IMR-90 (cell line): ENCODE data around the gene TUBGCP2. TPM values are rescaled to one million over a fixed set of nuclear protein-coding genes. Genes with fewer than 3 reads are reported as not detected.

Source experiments
- ATAC-seq: fragments of 200-7000 bp; cut with Tn5 transposase; 2 replicates; pipeline ENCODE4 v1.9.1; 2020; ENCODE audit warnings: low read depth, mild to moderate bottlenecking, moderate library complexity
- BruUV-seq: library from RNA; stranded (reverse); fragments of 400-500 nt; replicated peaks from 2 replicates; lab custom pipeline; 2021; lab: Mats Ljungman, UMichigan
- CTCF ChIA-PET: fragments of 300-600 bp; formaldehyde crosslinking; extraction: SDS; loops from one replicate; lab custom pipeline; 2021; ENCODE audit warnings: antibody characterized with exemption; lab: Yijun Ruan, JAX
- POLR2A ChIA-PET: fragments of 300-600 bp; sonication (Branson Sonifier 250); formaldehyde crosslinking; loops from one replicate; lab custom pipeline; 2022; ENCODE audit warnings: antibody characterized with exemption; ENCODE audit not compliant: unreplicated experiment; lab: Charles Lee
- DNase-seq: peaks from one replicate; pipeline ENCODE4 v3.0.0; 2013
- H2AFZ ChIP-seq: replicated peaks from 2 replicates; pipeline ENCODE3; 2013; ENCODE audit warnings: low read length, mild to moderate bottlenecking; ENCODE audit not compliant: poor library complexity
- H2AK5ac ChIP-seq: 2 replicates; pipeline ENCODE4 v1.6.1; 2013; ENCODE audit warnings: low read depth, low read length, inconsistent platforms
- H2AK9ac ChIP-seq: replicated peaks from 2 replicates; pipeline ENCODE3; 2013; ENCODE audit warnings: mild to moderate bottlenecking, low read depth, low read length, moderate library complexity; ENCODE audit not compliant: poor library complexity
- H2BK120ac ChIP-seq: 2 replicates; pipeline ENCODE4 v1.6.1; 2013; ENCODE audit warnings: low read depth, low read length, inconsistent platforms
- H2BK15ac ChIP-seq: 3 replicates; pipeline ENCODE4 v1.6.1; 2013; ENCODE audit warnings: low read depth, low read length, inconsistent platforms
- H2BK20ac ChIP-seq: 2 replicates; pipeline ENCODE4 v1.6.1; 2013; ENCODE audit warnings: low read depth, mild to moderate bottlenecking, inconsistent platforms, low read length, moderate library complexity
- H2BK5ac ChIP-seq: 2 replicates; pipeline ENCODE4 v1.6.1; 2013; ENCODE audit warnings: mild to moderate bottlenecking, low read depth, low read length, inconsistent platforms; ENCODE audit not compliant: poor library complexity, severe bottlenecking
- H3K14ac ChIP-seq: replicated peaks from 2 replicates; pipeline ENCODE4 v1.6.1; 2013; ENCODE audit warnings: low read depth, low read length, inconsistent platforms
- H3K18ac ChIP-seq: 2 replicates; pipeline ENCODE4 v1.6.1; 2013; ENCODE audit warnings: low read depth, low read length, control low read depth
- H3K23ac ChIP-seq: 2 replicates; pipeline ENCODE4 v1.6.1; 2013; ENCODE audit warnings: low read depth, low read length, inconsistent platforms
- H3K27ac ChIP-seq: 2 replicates; pipeline ENCODE4 v1.5.1; 2013; ENCODE audit warnings: mild to moderate bottlenecking, control low read depth, low read length; ENCODE audit not compliant: insufficient read depth
- H3K27me3 ChIP-seq: 2 replicates; pipeline ENCODE4 v1.6.1; 2013; ENCODE audit warnings: low read length; ENCODE audit not compliant: control insufficient read depth, insufficient read depth
- H3K36me3 ChIP-seq: 2 replicates; pipeline ENCODE4 v1.6.1; 2013; ENCODE audit warnings: low read length, mixed read lengths; ENCODE audit not compliant: control insufficient read depth, insufficient read depth
- H3K4ac ChIP-seq: 2 replicates; pipeline ENCODE4 v1.6.1; 2013; ENCODE audit warnings: low read depth, low read length, inconsistent platforms
- H3K4me1 ChIP-seq: 2 replicates; pipeline ENCODE4 v1.6.1; 2013; ENCODE audit warnings: low read length, mixed read lengths; ENCODE audit not compliant: control insufficient read depth, insufficient read depth
- H3K4me2 ChIP-seq: 2 replicates; pipeline ENCODE4 v1.6.1; 2013; ENCODE audit warnings: low read depth, mild to moderate bottlenecking, control low read depth, low read length, moderate library complexity
- H3K4me3 ChIP-seq: 2 replicates; pipeline ENCODE4 v1.5.1; 2013; ENCODE audit warnings: low read depth, mild to moderate bottlenecking, control low read depth, low read length, moderate library complexity; ENCODE audit not compliant: insufficient read depth
- H3K56ac ChIP-seq: 2 replicates; pipeline ENCODE4 v1.6.1; 2013; ENCODE audit warnings: low read length, inconsistent platforms; ENCODE audit not compliant: insufficient read depth; ENCODE audit errors: extremely low read depth
- H3K79me1 ChIP-seq, 2 experiments: 2 replicates each; pipeline ENCODE4 v1.6.1; 2013; ENCODE audit warnings: low read length in 2 of 2, inconsistent platforms in 1 of 2, low read depth in 1 of 2
- H3K9ac ChIP-seq: 2 replicates; pipeline ENCODE4 v1.6.1; 2013; ENCODE audit warnings: low read depth, low read length, control low read depth
- H3K9me1 ChIP-seq: 2 replicates; pipeline ENCODE4 v1.6.1; 2013; ENCODE audit warnings: low read length, inconsistent platforms; ENCODE audit not compliant: insufficient read depth
- H3K9me3 ChIP-seq: 2 replicates; pipeline ENCODE4 v1.6.1; 2013; ENCODE audit warnings: low read length; ENCODE audit not compliant: control insufficient read depth, insufficient read depth
- H4K20me1 ChIP-seq: 2 replicates; pipeline ENCODE4 v1.6.1; 2013; ENCODE audit warnings: low read length, inconsistent platforms; ENCODE audit not compliant: insufficient read depth
- H4K5ac ChIP-seq: 2 replicates; pipeline ENCODE4 v1.6.1; 2013; ENCODE audit warnings: mild to moderate bottlenecking, low read depth, low read length, control low read depth
- H4K8ac ChIP-seq, 2 experiments: 2 replicates each; pipeline ENCODE4 v1.6.1; 2013; ENCODE audit warnings: low read depth in 2 of 2, low read length in 2 of 2, control low read depth in 1 of 2, inconsistent platforms in 1 of 2
- H4K91ac ChIP-seq: 2 replicates; pipeline ENCODE4 v1.6.1; 2013; ENCODE audit warnings: low read depth, low read length, inconsistent platforms; ENCODE audit not compliant: insufficient read depth
- BHLHE40 ChIP-seq: fragments of 150-350 bp; IDR thresholded peaks from 2 replicates; pipeline ENCODE4 v1.6.1; 2016; ENCODE audit warnings: mild to moderate bottlenecking, low read depth, low read length
- CEBPB ChIP-seq: IDR thresholded peaks from 2 replicates; pipeline ENCODE4 v1.6.1; 2012; ENCODE audit warnings: low read depth, low read length, improper control_type of control experiment
- CHD1 ChIP-seq: IDR thresholded peaks from 2 replicates; pipeline ENCODE4 v1.6.1; 2012; ENCODE audit warnings: low read depth, low read length, improper control_type of control experiment
- CTCF ChIP-seq: conservative IDR thresholded peaks from 2 replicates; pipeline ENCODE4 v1.5.1; 2012; ENCODE audit warnings: mild to moderate bottlenecking, low read depth, low read length, improper control_type of control experiment
- ELK1 ChIP-seq: fragments of 150-350 bp; IDR thresholded peaks from 2 replicates; pipeline ENCODE4 v1.6.1; 2016; ENCODE audit warnings: low read depth, mild to moderate bottlenecking, low read length, moderate library complexity, borderline replicate concordance
- FOS ChIP-seq: fragments of 150-350 bp; IDR thresholded peaks from 2 replicates; pipeline ENCODE4 v1.6.1; 2016; ENCODE audit warnings: low read depth, low read length
- MAZ ChIP-seq: IDR thresholded peaks from 2 replicates; pipeline ENCODE4 v1.6.1; 2012; ENCODE audit warnings: low read depth, mild to moderate bottlenecking, low read length, improper control_type of control experiment, moderate library complexity, borderline replicate concordance
- MXI1 ChIP-seq: IDR thresholded peaks from 2 replicates; pipeline ENCODE4 v1.6.1; 2012; ENCODE audit warnings: low read depth, mild to moderate bottlenecking, low read length, moderate library complexity, borderline replicate concordance
- NFE2L2 ChIP-seq: fragments of 150-350 bp; IDR thresholded peaks from 2 replicates; pipeline ENCODE4 v1.6.1; 2016; ENCODE audit warnings: low read depth, mild to moderate bottlenecking, low read length
- POLR2A ChIP-seq: IDR thresholded peaks from 2 replicates; pipeline ENCODE4 v1.6.1; 2012; ENCODE audit warnings: mild to moderate bottlenecking, low read depth, low read length
- RAD21 ChIP-seq: IDR thresholded peaks from 2 replicates; pipeline ENCODE4 v1.6.1; 2012; ENCODE audit warnings: low read length, improper control_type of control experiment
- RCOR1 ChIP-seq: IDR thresholded peaks from 2 replicates; pipeline ENCODE4 v1.6.1; 2012; ENCODE audit warnings: mild to moderate bottlenecking, low read length, improper control_type of control experiment; ENCODE audit not compliant: insufficient replicate concordance
- RFX5 ChIP-seq: IDR thresholded peaks from 2 replicates; pipeline ENCODE4 v1.8.0; 2012; ENCODE audit warnings: low read depth, mild to moderate bottlenecking, low read length, moderate library complexity
- SMC3 ChIP-seq: fragments of 150-350 bp; IDR thresholded peaks from 2 replicates; pipeline ENCODE4 v1.6.1; 2016; ENCODE audit warnings: low read depth, mild to moderate bottlenecking, antibody characterized with exemption, low read length, moderate library complexity
- USF2 ChIP-seq: fragments of 150-350 bp; IDR thresholded peaks from 2 replicates; pipeline ENCODE4 v1.6.1; 2017; ENCODE audit warnings: mild to moderate bottlenecking, antibody characterized with exemption, low read length, low read depth
- WGBS, 2 experiments: methylation state at CpG; one replicate each; pipeline versions ENCODE4 v1.1.5 to v1.1.7; 2013; ENCODE audit warnings: missing lambda C conversion rate in 2 of 2; ENCODE audit not compliant: insufficient read length in 1 of 2; ENCODE audit errors: extremely low coverage in 2 of 2; 5-methylcytosine and 5-hydroxymethylcytosine counted together
- dilution Hi-C: fragments of 300-500 bp; cut with HindIII; formaldehyde crosslinking; loops from one replicate; pipeline ENCODE4 v1.14.3; 2018; ENCODE audit warnings: low sequenced_read_pairs; ENCODE audit not compliant: unreplicated experiment
- in situ Hi-C: fragments of 300-500 bp; cut with MboI; formaldehyde crosslinking; loops from 3 replicates; pipeline ENCODE4 v1.14.3; 2019; ENCODE audit warnings: low sequenced_read_pairs, inconsistent platforms, mixed read lengths
- intact Hi-C: fragments of 100-400 bp; cut with micrococcal nuclease; formaldehyde crosslinking; loops from 2 replicates; pipeline ENCODE4 v1.10.0; 2022
- polyA plus RNA-seq, 3 experiments: library from polyadenylated mRNA; depleted of rRNA; stranded (reverse); fragments of >200 nt; gene quantifications; 2 replicates each; pipeline ENCODE4 v1.2.3, GENCODE V29; 2012; ENCODE audit warnings: low replicate concordance in 1 of 3
- total RNA-seq: library from RNA; depleted of rRNA; stranded (reverse); fragments of >200 nt; gene quantifications from 2 replicates; pipeline ENCODE4 v1.2.3, GENCODE V29; 2012

The TUBGCP2 gene
- total and polyA plus RNA-seq, 2 of the 4 experiments (the other 2 are of a cell fraction) = 48.1 to 72.6 TPM

GRCh38 chr10:133303206-133303605, 5.5 kb downstream of the TUBGCP2 start:
- peaks cover 5% of the 10 kb centered on the region for H3K4me1 ChIP-seq
- peaks cover 26% of the 10 kb centered on the region for H3K36me3 ChIP-seq
- CTCF ChIA-PET = interaction anchor here (1.2 kb wide), 1 partner anchor 159 kb away, joined by 4 read pairs; no protein-coding TSS in a partner anchor
- peaks cover 9% of the 10 kb centered on the region; the same call in 1 of the 2 replicates for H3K9me1 ChIP-seq
- H2BK20ac ChIP-seq = no peak overlapping the region
- H3K9me3 ChIP-seq = no peaks in the 10 kb centered on the region
- no peak overlapping the region for H3K4me2 ChIP-seq
- no TSS peak for BruUV-seq
- no peak overlapping the region for H3K27ac ChIP-seq
- POLR2A ChIA-PET = no interaction called here
- H4K20me1 ChIP-seq = peaks cover 48% of the 10 kb centered on the region
- no peak overlapping the region for H2BK5ac ChIP-seq
- H3K27me3 ChIP-seq = no peaks in the 10 kb centered on the region
- no peak overlapping the region for H2AFZ ChIP-seq
- H4K8ac ChIP-seq = no peak overlapping the region
- H4K5ac ChIP-seq = no peak overlapping the region
- intact Hi-C loops (no loop called here), dilution Hi-C loops (no loop called here), in situ Hi-C loops (no loop called here)
- DNase-seq (no peak), ATAC-seq (no peak)
- H3K79me1 ChIP-seq = peaks cover 15 to 55% of the 10 kb centered on the region in 2 experiments
- H3K14ac ChIP-seq = no peak overlapping the region
- no peak overlapping the region for H3K56ac ChIP-seq
- no peak overlapping the region for H3K9ac ChIP-seq
- no peak overlapping the region for H3K4ac ChIP-seq
- no peak overlapping the region for H2BK15ac ChIP-seq
- H2BK120ac ChIP-seq = no peak overlapping the region
- H3K23ac ChIP-seq = no peak overlapping the region
- WGBS, 2 experiments = 66% methylated on average over 3 of the region's 10 CpGs; no CpG with 5 or more reads in 1 of the 2 experiments
- no peak overlapping the region for H2AK9ac ChIP-seq
- TF ChIP-seq POLR2A = no peak
- TF ChIP-seq RFX5 = no peak
- no peak for TF ChIP-seq CHD1
- TF ChIP-seq SMC3 = no peak
- TF ChIP-seq RAD21 = no peak
- TF ChIP-seq FOS = no peak
- TF ChIP-seq MAZ = no peak
- no peak for TF ChIP-seq CTCF
- TF ChIP-seq ELK1 = no peak
- no peak for TF ChIP-seq BHLHE40
- TF ChIP-seq MXI1 = no peak
- no peak for TF ChIP-seq RCOR1
- no peak for TF ChIP-seq CEBPB
- no peak for TF ChIP-seq NFE2L2
- TF ChIP-seq USF2 = no peak
- H3K4me3 ChIP-seq = no peak overlapping the region
- H4K91ac ChIP-seq = no peak overlapping the region
- H3K18ac ChIP-seq = no peak overlapping the region
- H2AK5ac ChIP-seq = no peak overlapping the region
